IMR-90 (cell line): ENCODE results near the gene ANGPTL4.
"Not testable (repeated sequence)": the region's sequence is repeated elsewhere in the genome, so short reads cannot be mapped to it uniquely, and the experiment has no call there.

Experiments
- BHLHE40 ChIP-seq: fragments of 150-350 bp; IDR thresholded peaks from 2 replicates; pipeline ENCODE4 v1.6.1; 2016; ENCODE audit warnings: mild to moderate bottlenecking, low read depth, low read length
- CEBPB ChIP-seq: IDR thresholded peaks from 2 replicates; pipeline ENCODE4 v1.6.1; 2012; ENCODE audit warnings: low read depth, low read length, improper control_type of control experiment
- CHD1 ChIP-seq: IDR thresholded peaks from 2 replicates; pipeline ENCODE4 v1.6.1; 2012; ENCODE audit warnings: low read depth, low read length, improper control_type of control experiment
- CTCF ChIP-seq: conservative IDR thresholded peaks from 2 replicates; pipeline ENCODE4 v1.5.1; 2012; ENCODE audit warnings: mild to moderate bottlenecking, low read depth, low read length, improper control_type of control experiment
- ELK1 ChIP-seq: fragments of 150-350 bp; IDR thresholded peaks from 2 replicates; pipeline ENCODE4 v1.6.1; 2016; ENCODE audit warnings: low read depth, mild to moderate bottlenecking, low read length, moderate library complexity, borderline replicate concordance
- FOS ChIP-seq: fragments of 150-350 bp; IDR thresholded peaks from 2 replicates; pipeline ENCODE4 v1.6.1; 2016; ENCODE audit warnings: low read depth, low read length
- MAZ ChIP-seq: IDR thresholded peaks from 2 replicates; pipeline ENCODE4 v1.6.1; 2012; ENCODE audit warnings: low read depth, mild to moderate bottlenecking, low read length, improper control_type of control experiment, moderate library complexity, borderline replicate concordance
- POLR2A ChIP-seq: IDR thresholded peaks from 2 replicates; pipeline ENCODE4 v1.6.1; 2012; ENCODE audit warnings: mild to moderate bottlenecking, low read depth, low read length
- RAD21 ChIP-seq: IDR thresholded peaks from 2 replicates; pipeline ENCODE4 v1.6.1; 2012; ENCODE audit warnings: low read length, improper control_type of control experiment
- RFX5 ChIP-seq: IDR thresholded peaks from 2 replicates; pipeline ENCODE4 v1.8.0; 2012; ENCODE audit warnings: low read depth, mild to moderate bottlenecking, low read length, moderate library complexity
- SMC3 ChIP-seq: fragments of 150-350 bp; IDR thresholded peaks from 2 replicates; pipeline ENCODE4 v1.6.1; 2016; ENCODE audit warnings: low read depth, mild to moderate bottlenecking, antibody characterized with exemption, low read length, moderate library complexity
- USF2 ChIP-seq: fragments of 150-350 bp; IDR thresholded peaks from 2 replicates; pipeline ENCODE4 v1.6.1; 2017; ENCODE audit warnings: mild to moderate bottlenecking, antibody characterized with exemption, low read length, low read depth

DNA sequence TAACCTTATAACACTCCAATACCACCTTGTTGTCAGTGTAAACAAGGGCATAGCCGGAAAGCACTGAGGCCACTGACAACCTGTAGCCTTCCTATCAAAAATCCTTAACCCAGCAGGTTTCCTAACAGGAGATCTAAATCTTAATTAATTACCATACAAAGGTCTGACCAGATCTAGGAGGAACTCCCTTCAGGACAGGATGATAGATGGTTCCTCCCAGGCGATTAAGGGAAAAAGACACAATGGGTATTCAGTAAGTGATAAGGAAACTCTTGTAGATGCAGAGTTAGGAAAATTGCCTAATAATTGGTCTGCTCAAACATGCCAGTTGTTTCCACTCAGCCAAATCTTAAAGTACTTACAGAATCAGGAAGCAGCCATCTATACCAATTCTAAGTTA lies 21.1 kb downstream of the ANGPTL4 start:
- not testable (repeated sequence) for TF ChIP-seq FOS, SMC3, CTCF, USF2, POLR2A, MAZ, RAD21, CEBPB, RFX5, ELK1, BHLHE40, CHD1
